ENCODE measurements around the gene LRRC1. TPM values are rescaled to one million over a fixed set of nuclear protein-coding genes. Genes with fewer than 3 reads are reported as not detected.

LRRC1 gene
- total and polyA plus RNA-seq, 10 donors: 1.8 to 6.3 (median 3.7) TPM

DNA sequence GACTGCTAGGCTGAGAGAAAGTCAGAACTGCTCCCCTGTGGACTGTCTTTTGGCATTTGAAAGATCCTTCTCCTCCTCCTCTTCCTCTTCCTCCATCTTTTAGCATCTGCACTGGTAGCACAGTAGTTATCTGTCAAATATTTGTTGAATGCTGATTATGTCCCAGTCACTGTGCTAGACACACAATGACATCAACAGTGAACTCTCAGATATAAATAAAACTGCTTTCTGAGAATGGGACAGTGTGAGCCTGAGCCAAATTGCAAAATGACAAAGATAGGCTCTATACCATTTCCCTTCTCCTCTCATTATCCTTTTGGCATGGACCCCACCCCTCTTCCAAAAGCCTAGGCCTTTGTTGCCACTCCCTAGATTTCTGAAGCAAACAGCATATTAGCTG is 27.9 kb upstream of the LRRC1 start:
- DNase-seq: no peak
- intact Hi-C loops (cut with DNase I; ENCODE audit: low total_unique reads): no loop called here
- no peaks in the 10 kb centered on the region for H3K36me3 ChIP-seq
- H3K27ac ChIP-seq: no peak overlapping the region
- TF ChIP-seq POLR2A (IDR thresholded peaks at IDR 0.05) (no peak), POLR2AphosphoS5 (IDR thresholded peaks at IDR 0.05) (no peak)
- TF ChIP-seq, protein P1, sequence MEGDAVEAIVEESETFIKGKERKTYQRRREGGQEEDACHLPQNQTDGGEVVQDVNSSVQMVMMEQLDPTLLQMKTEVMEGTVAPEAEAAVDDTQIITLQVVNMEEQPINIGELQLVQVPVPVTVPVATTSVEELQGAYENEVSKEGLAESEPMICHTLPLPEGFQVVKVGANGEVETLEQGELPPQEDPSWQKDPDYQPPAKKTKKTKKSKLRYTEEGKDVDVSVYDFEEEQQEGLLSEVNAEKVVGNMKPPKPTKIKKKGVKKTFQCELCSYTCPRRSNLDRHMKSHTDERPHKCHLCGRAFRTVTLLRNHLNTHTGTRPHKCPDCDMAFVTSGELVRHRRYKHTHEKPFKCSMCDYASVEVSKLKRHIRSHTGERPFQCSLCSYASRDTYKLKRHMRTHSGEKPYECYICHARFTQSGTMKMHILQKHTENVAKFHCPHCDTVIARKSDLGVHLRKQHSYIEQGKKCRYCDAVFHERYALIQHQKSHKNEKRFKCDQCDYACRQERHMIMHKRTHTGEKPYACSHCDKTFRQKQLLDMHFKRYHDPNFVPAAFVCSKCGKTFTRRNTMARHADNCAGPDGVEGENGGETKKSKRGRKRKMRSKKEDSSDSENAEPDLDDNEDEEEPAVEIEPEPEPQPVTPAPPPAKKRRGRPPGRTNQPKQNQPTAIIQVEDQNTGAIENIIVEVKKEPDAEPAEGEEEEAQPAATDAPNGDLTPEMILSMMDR (IDR thresholded peaks at IDR 0.05 in 8 of 11, conservative IDR thresholded peaks at IDR 0.05 in 3 of 11): no peak
- H3K4me1 ChIP-seq: no peaks in the 10 kb centered on the region
- H3K9me3 ChIP-seq: no peaks in the 10 kb centered on the region
- H3K4me3 ChIP-seq: no peak overlapping the region
- no peaks in the 10 kb centered on the region for H3K27me3 ChIP-seq (replicated peaks in 1 of 7)

DNA sequence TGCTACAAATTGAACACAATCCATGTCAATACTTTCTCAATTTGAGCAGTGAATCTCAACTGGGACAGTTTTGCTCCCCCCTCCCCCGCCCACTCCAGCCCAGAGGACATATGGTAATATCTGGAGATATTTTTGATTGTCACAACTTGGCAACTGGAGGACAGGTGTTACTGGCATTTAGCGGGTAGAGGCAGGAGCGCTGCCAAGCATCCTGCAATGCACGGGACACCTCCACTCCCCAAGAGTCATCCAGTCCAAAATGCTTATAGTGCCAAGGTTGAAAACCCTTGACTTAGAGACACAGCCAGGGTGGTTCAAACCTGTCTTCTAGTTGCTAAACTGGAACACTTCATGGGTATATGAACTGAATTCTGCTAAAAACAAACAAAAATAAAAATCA is 26.9 kb upstream of the LRRC1 start:
- Histone ChIP-seq H3K36me3 (no peaks in the 10 kb centered on the region), H3K27me3 (replicated peaks in 1 of 7) (no peaks in the 10 kb centered on the region), H3K27ac (no peak overlapping the region), H3K9me3 (no peaks in the 10 kb centered on the region), H3K4me3 (no peak overlapping the region), H3K4me1 (no peaks in the 10 kb centered on the region)
- intact Hi-C loops (cut with DNase I; ENCODE audit: low total_unique reads): no loop called here
- no peak for TF ChIP-seq POLR2AphosphoS5 (IDR thresholded peaks at IDR 0.05)
- TF ChIP-seq, protein P1 (IDR thresholded peaks at IDR 0.05 in 8 of 11, conservative IDR thresholded peaks at IDR 0.05 in 3 of 11): no peak
- no peak for TF ChIP-seq POLR2A (IDR thresholded peaks at IDR 0.05)
- no peak for DNase-seq
- 71 to 74% (median 72%) methylated on average over 4 of the region's 4 CpGs for WGBS, 5 donors

DNA sequence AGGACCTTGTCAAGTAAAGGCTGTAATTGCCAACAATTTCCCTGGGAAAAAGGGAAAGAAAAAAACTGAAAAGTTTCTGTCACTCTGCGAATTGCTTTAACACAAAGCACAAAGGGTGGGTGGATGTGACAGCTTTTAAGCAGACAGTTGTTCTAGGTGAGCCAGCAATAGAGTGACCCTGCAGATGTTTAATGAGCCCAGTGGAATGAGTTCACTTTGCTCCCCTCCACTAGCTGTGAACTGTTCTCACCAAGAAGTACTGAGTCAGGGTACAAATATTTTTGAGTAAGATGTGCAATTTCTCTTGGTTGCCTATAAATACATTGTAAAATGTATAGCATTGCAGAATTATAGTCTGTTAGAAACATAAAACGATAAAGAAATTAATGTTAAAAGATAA is 26.2 kb upstream of the LRRC1 start:
- Histone ChIP-seq H3K36me3 (no peaks in the 10 kb centered on the region), H3K27ac (no peak overlapping the region)

DNA sequence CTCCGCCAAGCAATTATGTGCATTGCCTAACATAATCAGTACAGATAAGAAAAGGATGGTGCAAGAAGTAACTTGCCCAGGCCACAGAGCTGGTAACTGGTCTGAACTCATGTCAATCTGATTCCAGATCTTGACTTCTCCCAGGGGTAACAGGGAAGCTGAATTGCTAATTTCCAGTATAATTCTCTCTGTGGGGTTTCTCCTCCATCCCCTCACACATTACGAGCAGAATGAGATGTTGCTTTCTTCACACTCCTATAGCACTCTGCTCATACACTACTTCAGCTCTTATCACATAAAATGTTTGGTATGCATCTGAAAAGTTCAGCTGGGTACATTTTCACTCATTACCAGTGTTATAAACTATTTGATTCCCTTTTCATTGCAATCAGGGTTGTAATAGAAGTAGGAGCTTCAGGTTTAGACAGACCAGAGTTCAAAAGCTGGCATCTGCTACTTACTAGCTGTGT is 24.0 kb upstream of the LRRC1 start:
- intact Hi-C loops (cut with DNase I; ENCODE audit: low total_unique reads): no loop called here
- no peak for DNase-seq
- no peak overlapping the region for H3K4me3 ChIP-seq
- peaks cover 0 to 7% (median 0%) of the 10 kb centered on the region in 8 donors for H3K9me3 ChIP-seq
- no peaks in the 10 kb centered on the region for H3K27me3 ChIP-seq (replicated peaks in 1 of 7)
- H3K4me1 ChIP-seq: no peaks in the 10 kb centered on the region
- no peaks in the 10 kb centered on the region for H3K36me3 ChIP-seq
- H3K27ac ChIP-seq: no peak overlapping the region
- TF ChIP-seq POLR2A (IDR thresholded peaks at IDR 0.05) (no peak), POLR2AphosphoS5 (IDR thresholded peaks at IDR 0.05) (no peak)
- TF ChIP-seq, protein P1 (IDR thresholded peaks at IDR 0.05 in 8 of 11, conservative IDR thresholded peaks at IDR 0.05 in 3 of 11): no peak
- WGBS, 5 donors: 85 to 98% (median 94%) methylated on average over 2 of the region's 2 CpGs

More for the DNA sequence above, 26.2 kb upstream of the LRRC1 start:
- 77 to 89% (median 88%) methylated on average over 2 of the region's 2 CpGs for whole genome bisulfite sequencing, 5 donors
- Histone ChIP-seq H3K27me3 (replicated peaks in 1 of 7) (no peaks in the 10 kb centered on the region), H3K9me3 (no peaks in the 10 kb centered on the region), H3K4me1 (no peaks in the 10 kb centered on the region), H3K4me3 (no peak overlapping the region)
- intact Hi-C loops (cut with DNase I; ENCODE audit: low total_unique reads): no loop called here
- TF ChIP-seq POLR2A (IDR thresholded peaks at IDR 0.05): no peak
- TF ChIP-seq POLR2AphosphoS5 (IDR thresholded peaks at IDR 0.05): no peak
- TF ChIP-seq, protein P1 (IDR thresholded peaks at IDR 0.05 in 8 of 11, conservative IDR thresholded peaks at IDR 0.05 in 3 of 11): no peak
- DNase-seq: no peak

Data from spleen (tissue), 11 donors.